Activated CD4-positive, alpha-beta memory T cell treated with anti-CD3 and anti-CD28 coated beads, Interleukin-2, amount 10 ng/mL, durations not matched to agents 7 days and 5 days (primary cell): ENCODE measurements around the gene CCL8. TPM values are rescaled to one million over a fixed set of nuclear protein-coding genes. Genes with fewer than 3 reads are reported as not detected.

Experiments used
- CTCF ChIA-PET: fragments of 350-600 bp; sonication (Branson Sonifier 250); formaldehyde crosslinking; loops from one replicate; lab custom pipeline; 2021; ENCODE audit warnings: antibody characterized with exemption, inconsistent platforms; lab: Charles Lee
- POLR2A ChIA-PET: fragments of 350-600 bp; sonication (Branson Sonifier 250); formaldehyde crosslinking; loops from one replicate; lab custom pipeline; 2021; ENCODE audit warnings: antibody characterized with exemption; lab: Charles Lee
- DNase-seq: peaks from one replicate; pipeline ENCODE4 v3.0.0-alpha.2; 2020
- H3K27ac Mint-ChIP-seq: one replicate; pipeline ENCODE4 v1.8.0; 2021; ENCODE audit warnings: mild to moderate bottlenecking, mixed read lengths
- H3K27me3 Mint-ChIP-seq: one replicate; pipeline ENCODE4 v1.8.0; 2021; ENCODE audit warnings: mixed read lengths
- H3K36me3 Mint-ChIP-seq: one replicate; pipeline ENCODE4 v1.8.0; 2021; ENCODE audit warnings: low read depth, mixed read lengths
- H3K4me1 Mint-ChIP-seq: one replicate; pipeline ENCODE4 v1.8.0; 2021; ENCODE audit warnings: mixed read lengths
- H3K4me3 Mint-ChIP-seq: one replicate; pipeline ENCODE4 v1.8.0; 2021; ENCODE audit warnings: mild to moderate bottlenecking, mixed read lengths
- H3K9me3 Mint-ChIP-seq: one replicate; pipeline ENCODE4 v1.8.0; 2021; ENCODE audit warnings: mixed read lengths
- total RNA-seq, 2 experiments: library from RNA; stranded (reverse); gene quantifications; one replicate each; pipeline ENCODE4 v1.2.3, GENCODE V29; 2021

CCL8 gene
- total RNA-seq, 2 experiments from 2014 or later, result not detected

DNA sequence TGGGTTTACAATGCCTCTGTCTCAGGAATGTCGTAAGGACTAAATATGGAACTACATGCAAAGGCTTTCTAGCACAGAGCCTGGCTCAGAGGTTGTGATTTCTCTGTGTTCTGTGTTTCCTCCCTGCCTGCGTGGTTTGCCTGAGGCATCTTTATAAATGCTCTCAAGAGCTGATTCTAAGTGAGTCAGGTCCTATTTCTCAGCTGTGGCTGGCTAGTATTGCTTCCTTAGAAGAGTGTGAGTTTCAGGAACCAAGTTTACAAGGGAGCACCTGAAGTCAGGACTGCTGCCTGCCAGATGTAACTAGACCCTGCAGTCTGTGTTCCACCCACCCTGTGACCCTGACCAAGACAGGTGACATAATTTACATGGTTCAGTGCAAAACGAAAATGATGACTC is 51.8 kb downstream of the CCL8 start:
- no peaks in the 10 kb centered on the region for H3K36me3 Mint-ChIP-seq
- no peaks in the 10 kb centered on the region for H3K9me3 Mint-ChIP-seq
- POLR2A ChIA-PET, result no interaction called here
- CTCF ChIA-PET, result interaction anchor here (2.7 kb wide), 1 partner anchor 9 kb away, joined by 16 read pairs; the partner anchor contains the start of gene CCL1
- peaks cover 33% of the 10 kb centered on the region for H3K4me1 Mint-ChIP-seq
- H3K4me3 Mint-ChIP-seq, result no peak overlapping the region
- peaks cover 21% of the 10 kb centered on the region for H3K27me3 Mint-ChIP-seq
- H3K27ac Mint-ChIP-seq, result no peak overlapping the region
- DNase-seq, result no peak

Other genes with a start within 250 kb of the CCL8 start
- gene CCL2, start 64.2 kb upstream of the CCL8 start, total RNA-seq, result not detected
- gene CCL7, start 49.2 kb upstream of the CCL8 start, total RNA-seq, result not detected
- not detected for gene CCL11, start 33.7 kb upstream of the CCL8 start, total RNA-seq
- not detected for gene CCL13, start 37.0 kb downstream of the CCL8 start, total RNA-seq
- 1 to 10 TPM; 4.8 to 6.8 TPM for gene CCL1, start 43.8 kb downstream of the CCL8 start, total RNA-seq